ENCODE data around the gene BCORL1.
A peak's percentile ranks its signal among the peaks of the same experiment; 100 is the strongest.

The BCORL1 gene

DNA sequence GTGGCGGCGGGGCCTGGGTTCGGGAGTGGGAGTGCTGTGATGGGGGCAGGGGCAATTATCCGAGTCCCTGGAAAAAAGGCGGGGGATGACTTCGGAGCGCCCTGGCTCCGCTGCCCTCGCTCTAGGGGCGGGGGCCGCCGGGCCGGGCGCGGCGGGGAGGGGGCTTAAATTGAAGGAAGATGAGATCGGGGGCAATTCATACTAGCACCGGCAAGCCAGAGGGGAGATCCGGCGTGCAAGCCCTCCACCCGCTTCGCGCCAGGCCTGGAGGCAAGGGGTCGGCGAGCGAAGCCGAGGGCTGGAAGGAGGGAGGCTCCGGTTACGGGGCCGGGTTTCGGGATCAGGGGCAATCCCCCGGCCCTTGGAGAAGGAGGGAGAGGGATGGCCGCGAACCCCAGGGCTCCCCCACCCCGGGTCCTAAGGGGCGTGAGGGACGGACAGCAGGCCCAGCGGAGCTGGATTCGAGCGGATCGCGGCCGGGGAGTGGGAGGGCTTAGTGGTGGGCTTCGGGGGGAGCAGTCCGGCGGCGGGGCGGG, 1.2 kb downstream of the BCORL1 start:
- H3K4me1 Mint-ChIP-seq (ENCODE audit: low read depth) = peaks cover 15% of the 10 kb centered on the region
- H3K27ac Mint-ChIP-seq = no peak overlapping the region
- no peak overlapping the region for H3K4me3 Mint-ChIP-seq
- H3K9me3 Mint-ChIP-seq = no peaks in the 10 kb centered on the region
- no peaks in the 10 kb centered on the region for H3K27me3 Mint-ChIP-seq
- no peaks in the 10 kb centered on the region for H3K36me3 Mint-ChIP-seq (ENCODE audit: low read depth)

- no peak overlapping the region for H3K27ac Mint-ChIP-seq
- peaks cover 15% of the 10 kb centered on the region for H3K4me1 Mint-ChIP-seq (ENCODE audit: low read depth)
- no peaks in the 10 kb centered on the region for H3K36me3 Mint-ChIP-seq (ENCODE audit: low read depth)
- no peaks in the 10 kb centered on the region for H3K9me3 Mint-ChIP-seq
- H3K27me3 Mint-ChIP-seq = no peaks in the 10 kb centered on the region
- peak overlapping the region; percentile 77 for H3K4me3 Mint-ChIP-seq
Observed at GRCh38 chrX:129984111-129984958, 1.9 kb downstream of the BCORL1 start.

DNA sequence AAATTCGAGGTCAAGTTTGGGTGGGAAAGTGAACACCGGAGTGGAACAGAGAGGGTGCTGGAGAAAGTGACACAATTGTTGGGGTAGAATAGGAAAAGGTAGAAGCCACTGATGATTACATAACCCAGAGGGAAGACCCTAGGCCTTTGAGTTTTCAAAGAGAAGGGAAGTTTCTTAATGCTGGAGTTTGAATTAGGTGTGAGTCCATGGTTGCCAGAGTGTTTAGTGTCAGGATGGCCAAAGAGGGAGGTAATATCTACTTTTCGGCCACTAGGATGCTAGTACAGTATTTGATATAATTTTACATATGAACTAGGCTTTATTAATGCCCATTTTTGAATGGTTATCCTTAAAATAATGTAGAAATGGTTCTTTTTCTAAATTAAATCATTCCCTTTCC, 5.4 kb downstream of the BCORL1 start:
- Mint-ChIP-seq H3K4me3 (no peak overlapping the region), H3K4me1 (ENCODE audit: low read depth) (peaks cover 11% of the 10 kb centered on the region), H3K27me3 (no peaks in the 10 kb centered on the region), H3K9me3 (no peaks in the 10 kb centered on the region), H3K27ac (no peak overlapping the region), H3K36me3 (ENCODE audit: low read depth) (no peaks in the 10 kb centered on the region)

- Mint-ChIP-seq H3K36me3 (ENCODE audit: low read depth) (no peaks in the 10 kb centered on the region), H3K4me1 (ENCODE audit: low read depth) (no peaks in the 10 kb centered on the region), H3K4me3 (no peak overlapping the region), H3K27ac (no peak overlapping the region), H3K27me3 (no peaks in the 10 kb centered on the region), H3K9me3 (no peaks in the 10 kb centered on the region)
Observed at GRCh38 chrX:129992181-129992580, 9.7 kb downstream of the BCORL1 start.

DNA sequence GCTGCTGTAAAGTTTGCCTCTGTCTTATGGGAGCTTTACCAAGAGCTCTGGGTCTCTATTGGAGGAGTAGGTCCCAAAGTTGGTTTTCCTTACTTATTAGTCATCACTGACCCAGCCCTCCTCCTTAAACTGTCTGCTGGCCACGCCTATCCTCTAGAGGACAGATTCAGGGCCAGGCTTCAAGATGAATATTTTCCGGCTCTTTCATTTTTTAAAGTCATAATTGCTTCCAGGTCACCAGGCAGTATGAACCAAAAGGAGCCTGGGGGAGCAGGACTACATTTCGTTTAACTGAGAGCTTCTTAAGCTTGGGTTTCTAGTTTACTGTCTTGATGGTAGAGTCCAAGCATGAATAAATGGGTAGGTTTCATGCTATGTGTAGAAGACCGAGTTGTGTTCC, 13.7 kb downstream of the BCORL1 start:
- no peaks in the 10 kb centered on the region for H3K27me3 Mint-ChIP-seq
- H3K9me3 Mint-ChIP-seq = no peaks in the 10 kb centered on the region
- H3K4me1 Mint-ChIP-seq (ENCODE audit: low read depth) = no peaks in the 10 kb centered on the region
- no peak overlapping the region for H3K4me3 Mint-ChIP-seq
- H3K27ac Mint-ChIP-seq = no peak overlapping the region
- H3K36me3 Mint-ChIP-seq (ENCODE audit: low read depth) = no peaks in the 10 kb centered on the region

DNA sequence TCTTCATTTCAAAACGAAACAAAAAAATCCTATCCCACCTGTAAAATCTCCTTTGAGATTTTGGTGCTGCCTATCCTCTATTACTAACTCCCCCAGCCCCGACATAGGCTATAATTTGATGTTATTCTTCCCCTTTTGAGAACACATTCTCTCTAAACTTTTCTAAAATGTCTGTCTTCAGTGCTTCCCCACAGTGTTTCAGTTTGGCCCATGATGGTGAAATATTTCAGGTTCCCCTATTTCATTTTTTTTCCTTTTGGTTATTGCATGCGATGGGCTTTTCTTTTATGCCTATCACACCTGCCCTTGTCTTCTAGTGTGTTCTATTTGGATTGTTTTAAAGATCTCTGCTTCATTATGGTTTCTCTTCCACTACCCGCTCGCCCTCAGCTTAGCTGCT, 14.7 kb downstream of the BCORL1 start:
- H3K27me3 Mint-ChIP-seq = no peaks in the 10 kb centered on the region
- no peaks in the 10 kb centered on the region for H3K36me3 Mint-ChIP-seq (ENCODE audit: low read depth)
- peaks cover 7% of the 10 kb centered on the region for H3K4me1 Mint-ChIP-seq (ENCODE audit: low read depth)
- H3K4me3 Mint-ChIP-seq = no peak overlapping the region
- H3K9me3 Mint-ChIP-seq = no peaks in the 10 kb centered on the region
- no peak overlapping the region for H3K27ac Mint-ChIP-seq

GRCh38 chrX:129998021-129998420, 15.6 kb downstream of the BCORL1 start:
- peaks cover 7% of the 10 kb centered on the region for H3K4me1 Mint-ChIP-seq (ENCODE audit: low read depth)
- H3K27me3 Mint-ChIP-seq = no peaks in the 10 kb centered on the region
- no peak overlapping the region for H3K27ac Mint-ChIP-seq
- no peak overlapping the region for H3K4me3 Mint-ChIP-seq
- no peaks in the 10 kb centered on the region for H3K36me3 Mint-ChIP-seq (ENCODE audit: low read depth)
- no peaks in the 10 kb centered on the region for H3K9me3 Mint-ChIP-seq

- H3K9me3 Mint-ChIP-seq = no peaks in the 10 kb centered on the region
- peak overlapping the region; percentile 64 for H3K27ac Mint-ChIP-seq
- no peaks in the 10 kb centered on the region for H3K27me3 Mint-ChIP-seq
- peaks cover 5% of the 10 kb centered on the region for H3K36me3 Mint-ChIP-seq (ENCODE audit: low read depth)
- H3K4me3 Mint-ChIP-seq = no peak overlapping the region
- H3K4me1 Mint-ChIP-seq (ENCODE audit: low read depth) = peaks cover 7% of the 10 kb centered on the region
Observed at GRCh38 chrX:130001893-130002292, 19.5 kb downstream of the BCORL1 start.

DNA sequence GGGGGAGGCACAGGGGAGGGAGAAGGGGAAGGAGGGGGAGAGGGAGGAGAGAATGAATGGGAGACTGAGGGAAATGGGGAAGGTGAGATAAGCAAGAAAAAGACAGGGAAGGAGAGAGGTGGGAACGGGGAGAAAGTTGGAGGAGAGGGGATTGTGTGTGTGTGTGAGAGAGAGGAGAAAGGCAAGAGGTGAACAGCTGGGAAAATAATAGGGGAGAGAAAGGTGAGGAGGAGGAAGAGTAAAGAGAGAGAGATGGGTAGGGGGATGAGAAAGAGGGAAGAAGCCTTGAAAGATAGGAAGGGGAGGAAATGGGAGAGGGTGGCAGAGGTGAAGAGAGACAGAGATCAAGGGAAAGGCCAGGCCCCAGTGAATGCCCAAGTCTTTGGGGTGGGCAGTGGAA, 20.1 kb downstream of the BCORL1 start:
- Mint-ChIP-seq H3K27ac (no peak overlapping the region), H3K36me3 (ENCODE audit: low read depth) (peaks cover 8% of the 10 kb centered on the region), H3K4me1 (ENCODE audit: low read depth) (peaks cover 7% of the 10 kb centered on the region)

GRCh38 chrX:130005089-130005807, 22.8 kb downstream of the BCORL1 start:
- no peaks in the 10 kb centered on the region for H3K9me3 Mint-ChIP-seq
- H3K27ac Mint-ChIP-seq = no peak overlapping the region
- no peak overlapping the region for H3K4me3 Mint-ChIP-seq
- peaks cover 12% of the 10 kb centered on the region for H3K4me1 Mint-ChIP-seq (ENCODE audit: low read depth)
- peaks cover 14% of the 10 kb centered on the region for H3K36me3 Mint-ChIP-seq (ENCODE audit: low read depth)
- no peaks in the 10 kb centered on the region for H3K27me3 Mint-ChIP-seq

More for the DNA sequence above, 20.1 kb downstream of the BCORL1 start:
- H3K9me3 Mint-ChIP-seq = no peaks in the 10 kb centered on the region
- no peak overlapping the region for H3K4me3 Mint-ChIP-seq
- no peaks in the 10 kb centered on the region for H3K27me3 Mint-ChIP-seq

DNA sequence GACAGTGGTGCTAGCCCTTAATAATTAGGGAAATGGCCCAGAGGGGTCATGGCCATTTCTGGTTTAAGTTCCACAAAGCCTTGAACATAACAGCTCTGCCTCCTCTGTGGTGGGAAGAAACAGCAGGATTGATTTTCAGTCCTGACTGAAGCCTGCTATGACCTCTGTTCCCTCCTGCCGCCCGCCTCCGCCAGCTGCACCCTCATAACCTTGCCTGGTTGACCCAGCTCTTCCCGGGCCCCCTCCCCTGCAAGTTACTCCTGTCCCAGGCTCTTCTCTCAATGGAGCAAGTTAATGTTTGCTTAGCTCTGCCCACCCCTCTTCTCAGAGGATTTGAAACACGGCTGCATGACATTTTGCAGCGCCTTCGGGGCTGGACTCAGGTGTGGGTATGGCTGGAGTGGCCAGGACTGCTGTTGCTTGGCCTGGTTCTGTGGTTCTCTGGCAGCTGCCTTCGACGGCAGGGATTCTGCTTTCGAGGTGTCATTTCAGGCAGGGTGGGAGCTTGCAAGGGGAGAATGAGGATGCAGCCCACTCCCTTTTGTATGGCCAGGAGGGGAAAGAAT, 27.3 kb downstream of the BCORL1 start:
- no peak overlapping the region for H3K27ac Mint-ChIP-seq
- H3K9me3 Mint-ChIP-seq = no peaks in the 10 kb centered on the region
- no peaks in the 10 kb centered on the region for H3K27me3 Mint-ChIP-seq
- H3K4me3 Mint-ChIP-seq = no peak overlapping the region
- peaks cover 5% of the 10 kb centered on the region for H3K4me1 Mint-ChIP-seq (ENCODE audit: low read depth)
- H3K36me3 Mint-ChIP-seq (ENCODE audit: low read depth) = peaks cover 20% of the 10 kb centered on the region

DNA sequence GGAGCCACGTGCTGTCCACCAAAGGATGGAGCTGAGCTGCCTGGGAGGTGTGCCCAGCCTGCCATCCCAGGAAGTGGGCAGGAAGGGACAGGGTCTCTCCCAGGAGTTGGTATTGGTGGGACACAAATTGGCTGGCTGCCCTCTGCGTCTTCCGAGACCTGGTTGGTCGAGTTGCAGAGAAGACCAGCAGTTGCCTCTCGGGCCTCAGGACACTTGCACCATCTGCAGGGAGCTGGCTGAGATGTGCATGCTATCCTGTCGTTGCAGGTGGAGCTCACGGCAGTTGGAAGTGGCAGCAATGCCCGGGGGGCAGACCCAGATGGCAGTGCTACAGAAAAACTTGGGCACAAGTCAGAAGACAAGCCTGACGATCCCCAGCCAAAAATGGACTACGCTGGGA, 30.2 kb downstream of the BCORL1 start:
- H3K36me3 Mint-ChIP-seq (ENCODE audit: low read depth) = peaks cover 12% of the 10 kb centered on the region
- H3K27me3 Mint-ChIP-seq = no peaks in the 10 kb centered on the region
- H3K4me3 Mint-ChIP-seq = no peak overlapping the region
- H3K27ac Mint-ChIP-seq = no peak overlapping the region
- H3K4me1 Mint-ChIP-seq (ENCODE audit: low read depth) = peaks cover 5% of the 10 kb centered on the region
- H3K9me3 Mint-ChIP-seq = no peaks in the 10 kb centered on the region

DNA sequence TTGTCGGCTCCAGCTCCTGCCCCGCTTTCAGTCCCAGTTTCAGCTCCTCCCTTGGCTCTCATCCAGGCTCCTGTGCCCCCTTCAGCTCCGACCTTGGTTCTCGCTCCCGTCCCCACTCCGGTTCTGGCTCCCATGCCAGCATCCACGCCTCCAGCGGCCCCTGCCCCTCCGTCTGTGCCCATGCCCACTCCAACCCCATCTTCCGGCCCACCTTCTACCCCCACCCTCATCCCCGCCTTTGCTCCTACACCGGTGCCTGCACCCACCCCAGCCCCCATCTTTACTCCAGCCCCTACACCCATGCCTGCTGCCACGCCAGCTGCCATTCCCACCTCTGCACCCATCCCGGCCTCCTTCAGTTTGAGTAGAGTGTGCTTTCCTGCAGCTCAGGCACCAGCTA, 31.2 kb downstream of the BCORL1 start:
- no peak overlapping the region for H3K27ac Mint-ChIP-seq
- peaks cover 3% of the 10 kb centered on the region for H3K4me1 Mint-ChIP-seq (ENCODE audit: low read depth)
- H3K4me3 Mint-ChIP-seq = no peak overlapping the region
- peaks cover 10% of the 10 kb centered on the region for H3K36me3 Mint-ChIP-seq (ENCODE audit: low read depth)
- no peaks in the 10 kb centered on the region for H3K27me3 Mint-ChIP-seq
- no peaks in the 10 kb centered on the region for H3K9me3 Mint-ChIP-seq

DNA sequence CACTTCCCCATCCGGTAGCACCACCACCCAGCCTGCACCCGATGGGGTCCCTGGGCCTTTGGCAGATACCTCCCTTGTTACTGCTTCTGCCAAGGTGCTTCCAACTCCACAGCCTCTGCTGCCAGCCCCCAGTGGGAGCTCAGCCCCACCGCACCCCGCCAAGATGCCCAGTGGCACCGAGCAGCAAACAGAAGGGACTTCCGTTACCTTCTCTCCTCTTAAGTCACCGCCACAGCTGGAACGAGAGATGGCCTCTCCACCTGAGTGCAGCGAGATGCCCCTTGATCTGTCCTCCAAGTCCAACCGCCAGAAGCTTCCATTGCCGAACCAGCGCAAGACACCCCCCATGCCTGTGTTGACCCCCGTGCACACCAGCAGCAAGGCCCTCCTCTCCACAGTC, 31.9 kb downstream of the BCORL1 start:
- H3K4me1 Mint-ChIP-seq (ENCODE audit: low read depth) = no peaks in the 10 kb centered on the region
- no peaks in the 10 kb centered on the region for H3K9me3 Mint-ChIP-seq
- no peaks in the 10 kb centered on the region for H3K27me3 Mint-ChIP-seq
- H3K4me3 Mint-ChIP-seq = no peak overlapping the region
- H3K36me3 Mint-ChIP-seq (ENCODE audit: low read depth) = peaks cover 6% of the 10 kb centered on the region
- H3K27ac Mint-ChIP-seq = no peak overlapping the region

- no peak overlapping the region for H3K27ac Mint-ChIP-seq
- H3K4me1 Mint-ChIP-seq (ENCODE audit: low read depth) = no peaks in the 10 kb centered on the region
- H3K9me3 Mint-ChIP-seq = no peaks in the 10 kb centered on the region
- H3K27me3 Mint-ChIP-seq = no peaks in the 10 kb centered on the region
- H3K4me3 Mint-ChIP-seq = no peak overlapping the region
- H3K36me3 Mint-ChIP-seq (ENCODE audit: low read depth) = peaks cover 6% of the 10 kb centered on the region
Observed at GRCh38 chrX:130014770-130015169, 32.3 kb downstream of the BCORL1 start.
